AG04450 (cell line): ENCODE results near the gene EPO. TPM values are rescaled to one million over a fixed set of nuclear protein-coding genes. Genes with fewer than 3 reads are reported as not detected.

Experiments
- CTCF ChIA-PET: fragments of 300-600, 350-600 bp; formaldehyde crosslinking; extraction: SDS; loops from one replicate; lab custom pipeline; 2022; ENCODE audit warnings: antibody characterized with exemption, inconsistent platforms; lab: Charles Lee
- POLR2A ChIA-PET: fragments of 350-600 bp; formaldehyde crosslinking; extraction: SDS; loops from one replicate; lab custom pipeline; 2021; ENCODE audit warnings: antibody characterized with exemption, inconsistent platforms; lab: Yijun Ruan, JAX
- DNase-seq: peaks from one replicate; pipeline ENCODE4 v3.0.0-alpha.2; 2011; ENCODE audit warnings: low read depth, low spot score
- H3K27ac ChIP-seq: one replicate; pipeline ENCODE4 v1.5.1; 2012; ENCODE audit warnings: low read depth, low read length, control low read depth
- H3K27me3 ChIP-seq: one replicate; pipeline ENCODE4 v1.6.0; 2012; ENCODE audit warnings: low read length; ENCODE audit not compliant: control insufficient read depth, insufficient read depth
- H3K4me3 ChIP-seq: 2 replicates; pipeline ENCODE4 v1.5.1; 2011; ENCODE audit warnings: mild to moderate bottlenecking, low read depth, low read length, control low read depth
- H3K9me3 ChIP-seq: 2 replicates; pipeline ENCODE4 v1.5.1; 2012; ENCODE audit warnings: low read length; ENCODE audit not compliant: control insufficient read depth, insufficient read depth
- polyA plus RNA-seq: library from polyadenylated mRNA; depleted of rRNA; stranded (reverse); fragments of >200 nt; gene quantifications from 2 replicates; pipeline ENCODE4 v1.2.3, GENCODE V29; 2011
- TF ChIP-seq, protein P1 (sequence below): IDR thresholded peaks from 2 replicates; pipeline ENCODE4 v1.5.1; 2011; ENCODE audit warnings: low read depth, low read length, control low read depth, inconsistent platforms

The EPO gene
- polyA plus RNA-seq, 1 experiment, result not detected

DNA sequence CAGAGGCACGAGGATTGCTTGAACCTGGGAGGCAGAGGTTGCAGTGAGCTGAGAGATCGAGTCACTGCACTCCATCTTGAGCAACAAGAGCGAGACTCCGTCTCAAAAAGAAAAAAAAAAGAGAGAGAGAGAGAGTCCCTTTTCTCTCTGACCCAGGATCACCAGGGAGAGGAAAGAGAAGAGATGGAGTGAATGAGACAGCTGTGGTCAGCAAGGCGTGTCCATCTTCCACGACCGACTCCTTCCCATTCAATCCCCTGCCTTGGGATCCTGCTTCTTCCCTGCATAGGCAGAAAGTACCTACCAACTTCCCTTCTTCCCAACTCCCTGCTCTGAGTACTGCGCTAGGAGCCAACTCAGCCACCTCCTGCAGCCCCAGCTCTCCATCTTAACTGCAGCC lies 7.9 kb downstream of the EPO start:
- ChIA-PET POLR2A (interaction anchor here (0.7 to 0.9 kb wide), 2 partner anchors 22 to 147 kb away, joined by 3 read pairs; partner anchors contain the start of gene SRRT), CTCF (no interaction called here)
- TF ChIP-seq, protein P1, sequence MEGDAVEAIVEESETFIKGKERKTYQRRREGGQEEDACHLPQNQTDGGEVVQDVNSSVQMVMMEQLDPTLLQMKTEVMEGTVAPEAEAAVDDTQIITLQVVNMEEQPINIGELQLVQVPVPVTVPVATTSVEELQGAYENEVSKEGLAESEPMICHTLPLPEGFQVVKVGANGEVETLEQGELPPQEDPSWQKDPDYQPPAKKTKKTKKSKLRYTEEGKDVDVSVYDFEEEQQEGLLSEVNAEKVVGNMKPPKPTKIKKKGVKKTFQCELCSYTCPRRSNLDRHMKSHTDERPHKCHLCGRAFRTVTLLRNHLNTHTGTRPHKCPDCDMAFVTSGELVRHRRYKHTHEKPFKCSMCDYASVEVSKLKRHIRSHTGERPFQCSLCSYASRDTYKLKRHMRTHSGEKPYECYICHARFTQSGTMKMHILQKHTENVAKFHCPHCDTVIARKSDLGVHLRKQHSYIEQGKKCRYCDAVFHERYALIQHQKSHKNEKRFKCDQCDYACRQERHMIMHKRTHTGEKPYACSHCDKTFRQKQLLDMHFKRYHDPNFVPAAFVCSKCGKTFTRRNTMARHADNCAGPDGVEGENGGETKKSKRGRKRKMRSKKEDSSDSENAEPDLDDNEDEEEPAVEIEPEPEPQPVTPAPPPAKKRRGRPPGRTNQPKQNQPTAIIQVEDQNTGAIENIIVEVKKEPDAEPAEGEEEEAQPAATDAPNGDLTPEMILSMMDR, result no peak
- Histone ChIP-seq H3K9me3 (no peaks in the 10 kb centered on the region; the same call in 1 of the 2 replicates), H3K27ac (no peak overlapping the region), H3K4me3 (no peak overlapping the region), H3K27me3 (peaks cover 28% of the 10 kb centered on the region)
- no peak for DNase-seq

DNA sequence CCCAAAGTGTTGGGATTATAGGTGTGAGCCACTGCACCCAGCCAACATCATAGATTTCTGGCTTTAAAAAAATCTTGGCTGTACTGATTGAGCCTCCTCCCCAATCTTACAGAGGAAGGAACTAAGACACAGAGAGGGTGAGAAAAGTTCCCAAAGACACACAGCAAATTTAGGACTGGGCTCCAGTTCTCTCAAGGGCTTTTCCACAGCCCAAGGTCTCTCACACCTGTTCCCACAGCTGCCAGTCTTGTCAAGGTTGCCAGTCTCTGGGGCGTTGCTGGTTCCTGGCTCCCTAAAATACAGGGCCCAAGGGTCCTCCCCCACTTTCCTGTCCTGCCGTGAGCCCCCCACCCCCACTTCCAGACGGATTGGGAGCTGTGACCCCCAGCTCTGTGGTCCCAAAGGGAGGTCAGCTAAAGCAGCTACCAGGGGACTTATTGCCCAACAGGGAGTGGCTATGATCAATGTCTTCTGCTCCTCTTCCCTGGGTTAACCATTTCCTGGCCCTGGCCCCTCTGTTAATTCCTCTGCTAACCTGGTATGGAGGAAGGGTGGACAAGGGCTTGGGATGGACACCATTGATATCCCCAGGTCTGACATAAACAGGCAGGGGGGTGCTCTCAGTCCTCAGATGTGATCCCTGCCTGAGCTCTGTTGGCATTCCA lies 10.0 kb downstream of the EPO start:
- CTCF ChIA-PET, result interaction anchor here (1.0 kb wide), 2 partner anchors 25 to 121 kb away, joined by 3 to 5 read pairs; partner anchors contain the start of gene POP7
- no peak for DNase-seq

DNA sequence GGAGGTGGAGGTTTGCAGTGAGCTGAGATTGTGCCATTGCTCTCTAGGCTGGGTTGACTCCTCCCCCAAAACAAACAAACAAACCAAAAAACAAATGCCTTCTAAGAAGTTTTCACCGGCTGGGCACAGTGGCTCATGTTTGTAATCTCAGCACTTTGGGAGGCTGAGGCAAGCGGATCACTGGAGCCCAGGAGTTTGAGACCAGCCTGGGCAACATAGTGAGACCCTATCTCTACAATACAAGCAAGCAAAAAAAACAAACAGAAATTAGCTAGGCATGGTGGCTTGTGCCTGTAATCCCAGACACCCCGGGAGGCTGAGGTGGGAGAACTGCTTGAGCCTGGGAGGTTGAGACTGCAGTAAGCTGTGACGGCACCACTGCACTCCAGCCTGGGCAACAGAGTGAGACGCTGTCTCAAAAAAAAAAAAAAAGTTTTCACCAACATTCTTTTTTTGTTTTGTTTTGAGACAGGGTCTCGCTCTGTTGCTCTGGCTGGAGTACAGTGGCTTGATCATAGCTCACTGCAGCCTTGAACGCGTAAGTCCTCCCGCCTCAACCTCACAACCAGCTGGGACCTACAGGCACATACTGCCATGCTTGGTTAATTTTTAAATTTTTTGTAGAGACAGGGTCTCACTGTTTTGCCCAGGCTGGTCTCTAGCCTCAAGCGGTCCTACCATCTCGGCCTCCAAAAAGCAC lies 11.8 kb downstream of the EPO start:
- TF ChIP-seq, protein P1, result no peak
- ChIA-PET POLR2A (interaction anchor here (0.7 to 1.1 kb wide), 2 partner anchors 120 to 143 kb away, joined by 3 read pairs; partner anchors contain the start of genes SLC12A9 and SRRT), CTCF (interaction anchor here (0.6 to 0.7 kb wide), 2 partner anchors 95 to 782 kb away, joined by 3 to 6 read pairs; partner anchors contain the start of gene EPHB4)
- no peak for DNase-seq
- Histone ChIP-seq H3K4me3 (no peak overlapping the region), H3K27me3 (peaks cover 31% of the 10 kb centered on the region), H3K9me3 (no peaks in the 10 kb centered on the region; the same call in 1 of the 2 replicates), H3K27ac (no peak overlapping the region)

More for the DNA sequence above, 10.0 kb downstream of the EPO start:
- POLR2A ChIA-PET, result no interaction called here
- Histone ChIP-seq H3K27ac (no peak overlapping the region), H3K27me3 (peaks cover 22% of the 10 kb centered on the region), H3K4me3 (no peak overlapping the region), H3K9me3 (no peaks in the 10 kb centered on the region; the same call in 1 of the 2 replicates)
- TF ChIP-seq, protein P1, result no peak

DNA sequence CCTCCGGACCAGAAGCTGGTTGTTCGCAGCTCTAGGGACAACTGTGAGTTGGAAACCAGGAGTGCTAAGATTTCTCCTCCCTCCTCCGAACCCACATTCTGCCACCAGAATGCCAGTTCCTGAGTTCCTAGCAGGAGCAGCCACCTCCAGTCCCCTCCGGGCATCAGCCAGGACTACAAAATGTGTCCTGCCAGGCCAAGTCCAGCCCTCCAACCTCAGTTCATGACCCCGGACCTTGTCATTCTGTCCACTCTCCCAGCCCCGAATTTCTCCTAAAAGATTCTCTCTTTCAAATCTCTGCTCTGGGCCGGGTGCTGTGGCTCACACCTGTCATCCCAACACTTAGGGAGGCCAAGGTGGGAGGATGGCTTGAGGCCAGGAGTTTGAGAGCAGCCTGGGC lies 15.5 kb downstream of the EPO start:
- Histone ChIP-seq H3K4me3 (no peak overlapping the region), H3K27me3 (peaks cover 20% of the 10 kb centered on the region), H3K27ac (no peak overlapping the region), H3K9me3 (no peaks in the 10 kb centered on the region; the same call in 1 of the 2 replicates)
- CTCF ChIA-PET, result interaction anchor here (0.5 to 1.4 kb wide), 3 partner anchors 30 to 114 kb away, joined by 3 to 4 read pairs (median 4); partner anchors contain the start of gene POP7
- POLR2A ChIA-PET, result no interaction called here
- TF ChIP-seq, protein P1, result no peak
- no peak for DNase-seq
